ENCODE data around the gene CGA.

- TF ChIP-seq CTCF (IDR thresholded peaks at IDR 0.05) (no peak), POLR2A (IDR thresholded peaks at IDR 0.05) (no peak), EP300 (IDR thresholded peaks at IDR 0.05) (no peak)
Measured at GRCh38 chr6:87124074-87124473, 29.2 kb upstream of the CGA start.

All from suprapubic skin (tissue), 3 donors.